Measurements from ENCODE around the gene RPRD1B.
"Not testable (repeated sequence)": the region's sequence is repeated elsewhere in the genome, so short reads cannot be mapped to it uniquely, and the experiment has no call there.

DNA sequence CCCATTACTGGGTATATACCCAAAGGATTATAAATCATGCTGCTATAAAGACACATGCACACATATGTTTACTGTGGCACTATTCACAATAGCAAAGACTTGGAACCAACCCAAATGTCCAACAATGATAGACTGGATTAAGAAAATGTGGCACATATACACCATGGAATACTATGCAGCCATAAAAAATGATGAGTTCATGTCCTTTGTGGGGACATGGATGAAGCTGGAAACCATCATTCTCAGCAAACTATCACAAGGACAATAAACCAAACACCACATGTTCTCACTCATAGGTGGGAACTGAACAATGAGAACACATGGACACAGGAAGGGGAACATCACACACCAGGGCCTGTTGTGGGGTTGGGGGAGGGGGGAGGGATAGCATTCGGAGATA is 73.8 kb downstream of the RPRD1B start:
- TF ChIP-seq, protein P1, sequence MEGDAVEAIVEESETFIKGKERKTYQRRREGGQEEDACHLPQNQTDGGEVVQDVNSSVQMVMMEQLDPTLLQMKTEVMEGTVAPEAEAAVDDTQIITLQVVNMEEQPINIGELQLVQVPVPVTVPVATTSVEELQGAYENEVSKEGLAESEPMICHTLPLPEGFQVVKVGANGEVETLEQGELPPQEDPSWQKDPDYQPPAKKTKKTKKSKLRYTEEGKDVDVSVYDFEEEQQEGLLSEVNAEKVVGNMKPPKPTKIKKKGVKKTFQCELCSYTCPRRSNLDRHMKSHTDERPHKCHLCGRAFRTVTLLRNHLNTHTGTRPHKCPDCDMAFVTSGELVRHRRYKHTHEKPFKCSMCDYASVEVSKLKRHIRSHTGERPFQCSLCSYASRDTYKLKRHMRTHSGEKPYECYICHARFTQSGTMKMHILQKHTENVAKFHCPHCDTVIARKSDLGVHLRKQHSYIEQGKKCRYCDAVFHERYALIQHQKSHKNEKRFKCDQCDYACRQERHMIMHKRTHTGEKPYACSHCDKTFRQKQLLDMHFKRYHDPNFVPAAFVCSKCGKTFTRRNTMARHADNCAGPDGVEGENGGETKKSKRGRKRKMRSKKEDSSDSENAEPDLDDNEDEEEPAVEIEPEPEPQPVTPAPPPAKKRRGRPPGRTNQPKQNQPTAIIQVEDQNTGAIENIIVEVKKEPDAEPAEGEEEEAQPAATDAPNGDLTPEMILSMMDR (IDR thresholded peaks at IDR 0.05; ENCODE audit: low read length) = not testable (repeated sequence)
- not testable (repeated sequence) for TF ChIP-seq EZH2 (IDR thresholded peaks at IDR 0.05; ENCODE audit: borderline replicate concordance, low read length)

Measured in OCI-LY1 (cell line).